IMR-90 (cell line): Measurements from ENCODE around the gene MBD3L5. TPM values are rescaled to one million over a fixed set of nuclear protein-coding genes. Genes with fewer than 3 reads are reported as not detected.
A peak's percentile ranks its signal among the peaks of the same experiment; 100 is the strongest.
"Not testable (repeated sequence)": the region's sequence is repeated elsewhere in the genome, so short reads cannot be mapped to it uniquely, and the experiment has no call there.

Source experiments
- ATAC-seq: fragments of 200-7000 bp; cut with Tn5 transposase; 2 replicates; pipeline ENCODE4 v1.9.1; 2020; ENCODE audit warnings: low read depth, mild to moderate bottlenecking, moderate library complexity
- BruUV-seq: library from RNA; stranded (reverse); fragments of 400-500 nt; replicated peaks from 2 replicates; lab custom pipeline; 2021; lab: Mats Ljungman, UMichigan
- CTCF ChIA-PET: fragments of 300-600 bp; formaldehyde crosslinking; extraction: SDS; loops from one replicate; lab custom pipeline; 2021; ENCODE audit warnings: antibody characterized with exemption; lab: Yijun Ruan, JAX
- POLR2A ChIA-PET: fragments of 300-600 bp; sonication (Branson Sonifier 250); formaldehyde crosslinking; loops from one replicate; lab custom pipeline; 2022; ENCODE audit warnings: antibody characterized with exemption; ENCODE audit not compliant: unreplicated experiment; lab: Charles Lee
- DNase-seq: peaks from one replicate; pipeline ENCODE4 v3.0.0; 2013
- H2AFZ ChIP-seq: replicated peaks from 2 replicates; pipeline ENCODE3; 2013; ENCODE audit warnings: low read length, mild to moderate bottlenecking; ENCODE audit not compliant: poor library complexity
- H2AK5ac ChIP-seq: 2 replicates; pipeline ENCODE4 v1.6.1; 2013; ENCODE audit warnings: low read depth, low read length, inconsistent platforms
- H2AK9ac ChIP-seq: replicated peaks from 2 replicates; pipeline ENCODE3; 2013; ENCODE audit warnings: mild to moderate bottlenecking, low read depth, low read length, moderate library complexity; ENCODE audit not compliant: poor library complexity
- H2BK120ac ChIP-seq: 2 replicates; pipeline ENCODE4 v1.6.1; 2013; ENCODE audit warnings: low read depth, low read length, inconsistent platforms
- H2BK15ac ChIP-seq: 3 replicates; pipeline ENCODE4 v1.6.1; 2013; ENCODE audit warnings: low read depth, low read length, inconsistent platforms
- H2BK20ac ChIP-seq: 2 replicates; pipeline ENCODE4 v1.6.1; 2013; ENCODE audit warnings: low read depth, mild to moderate bottlenecking, inconsistent platforms, low read length, moderate library complexity
- H2BK5ac ChIP-seq: 2 replicates; pipeline ENCODE4 v1.6.1; 2013; ENCODE audit warnings: mild to moderate bottlenecking, low read depth, low read length, inconsistent platforms; ENCODE audit not compliant: poor library complexity, severe bottlenecking
- H3K14ac ChIP-seq: replicated peaks from 2 replicates; pipeline ENCODE4 v1.6.1; 2013; ENCODE audit warnings: low read depth, low read length, inconsistent platforms
- H3K18ac ChIP-seq: 2 replicates; pipeline ENCODE4 v1.6.1; 2013; ENCODE audit warnings: low read depth, low read length, control low read depth
- H3K23ac ChIP-seq: 2 replicates; pipeline ENCODE4 v1.6.1; 2013; ENCODE audit warnings: low read depth, low read length, inconsistent platforms
- H3K27ac ChIP-seq: 2 replicates; pipeline ENCODE4 v1.5.1; 2013; ENCODE audit warnings: mild to moderate bottlenecking, control low read depth, low read length; ENCODE audit not compliant: insufficient read depth
- H3K27me3 ChIP-seq: 2 replicates; pipeline ENCODE4 v1.6.1; 2013; ENCODE audit warnings: low read length; ENCODE audit not compliant: control insufficient read depth, insufficient read depth
- H3K36me3 ChIP-seq: 2 replicates; pipeline ENCODE4 v1.6.1; 2013; ENCODE audit warnings: low read length, mixed read lengths; ENCODE audit not compliant: control insufficient read depth, insufficient read depth
- H3K4ac ChIP-seq: 2 replicates; pipeline ENCODE4 v1.6.1; 2013; ENCODE audit warnings: low read depth, low read length, inconsistent platforms
- H3K4me1 ChIP-seq: 2 replicates; pipeline ENCODE4 v1.6.1; 2013; ENCODE audit warnings: low read length, mixed read lengths; ENCODE audit not compliant: control insufficient read depth, insufficient read depth
- H3K4me2 ChIP-seq: 2 replicates; pipeline ENCODE4 v1.6.1; 2013; ENCODE audit warnings: low read depth, mild to moderate bottlenecking, control low read depth, low read length, moderate library complexity
- H3K4me3 ChIP-seq: 2 replicates; pipeline ENCODE4 v1.5.1; 2013; ENCODE audit warnings: low read depth, mild to moderate bottlenecking, control low read depth, low read length, moderate library complexity; ENCODE audit not compliant: insufficient read depth
- H3K56ac ChIP-seq: 2 replicates; pipeline ENCODE4 v1.6.1; 2013; ENCODE audit warnings: low read length, inconsistent platforms; ENCODE audit not compliant: insufficient read depth; ENCODE audit errors: extremely low read depth
- H3K79me1 ChIP-seq, 2 experiments: 2 replicates each; pipeline ENCODE4 v1.6.1; 2013; ENCODE audit warnings: low read length in 2 of 2, inconsistent platforms in 1 of 2, low read depth in 1 of 2
- H3K9ac ChIP-seq: 2 replicates; pipeline ENCODE4 v1.6.1; 2013; ENCODE audit warnings: low read depth, low read length, control low read depth
- H3K9me1 ChIP-seq: 2 replicates; pipeline ENCODE4 v1.6.1; 2013; ENCODE audit warnings: low read length, inconsistent platforms; ENCODE audit not compliant: insufficient read depth
- H3K9me3 ChIP-seq: 2 replicates; pipeline ENCODE4 v1.6.1; 2013; ENCODE audit warnings: low read length; ENCODE audit not compliant: control insufficient read depth, insufficient read depth
- H4K20me1 ChIP-seq: 2 replicates; pipeline ENCODE4 v1.6.1; 2013; ENCODE audit warnings: low read length, inconsistent platforms; ENCODE audit not compliant: insufficient read depth
- H4K5ac ChIP-seq: 2 replicates; pipeline ENCODE4 v1.6.1; 2013; ENCODE audit warnings: mild to moderate bottlenecking, low read depth, low read length, control low read depth
- H4K8ac ChIP-seq, 2 experiments: 2 replicates each; pipeline ENCODE4 v1.6.1; 2013; ENCODE audit warnings: low read depth in 2 of 2, low read length in 2 of 2, control low read depth in 1 of 2, inconsistent platforms in 1 of 2
- H4K91ac ChIP-seq: 2 replicates; pipeline ENCODE4 v1.6.1; 2013; ENCODE audit warnings: low read depth, low read length, inconsistent platforms; ENCODE audit not compliant: insufficient read depth
- WGBS, 2 experiments: methylation state at CpG; one replicate each; pipeline versions ENCODE4 v1.1.5 to v1.1.7; 2013; ENCODE audit warnings: missing lambda C conversion rate in 2 of 2; ENCODE audit not compliant: insufficient read length in 1 of 2; ENCODE audit errors: extremely low coverage in 2 of 2; 5-methylcytosine and 5-hydroxymethylcytosine counted together
- dilution Hi-C: fragments of 300-500 bp; cut with HindIII; formaldehyde crosslinking; loops from one replicate; pipeline ENCODE4 v1.14.3; 2018; ENCODE audit warnings: low sequenced_read_pairs; ENCODE audit not compliant: unreplicated experiment
- in situ Hi-C: fragments of 300-500 bp; cut with MboI; formaldehyde crosslinking; loops from 3 replicates; pipeline ENCODE4 v1.14.3; 2019; ENCODE audit warnings: low sequenced_read_pairs, inconsistent platforms, mixed read lengths
- intact Hi-C: fragments of 100-400 bp; cut with micrococcal nuclease; formaldehyde crosslinking; loops from 2 replicates; pipeline ENCODE4 v1.10.0; 2022
- polyA plus RNA-seq, 3 experiments: library from polyadenylated mRNA; depleted of rRNA; stranded (reverse); fragments of >200 nt; gene quantifications; 2 replicates each; pipeline ENCODE4 v1.2.3, GENCODE V29; 2012; ENCODE audit warnings: low replicate concordance in 1 of 3
- total RNA-seq: library from RNA; depleted of rRNA; stranded (reverse); fragments of >200 nt; gene quantifications from 2 replicates; pipeline ENCODE4 v1.2.3, GENCODE V29; 2012
- TF ChIP-seq, protein P1 (sequence below): conservative IDR thresholded peaks from 2 replicates; pipeline ENCODE4 v1.5.1; 2012; ENCODE audit warnings: mild to moderate bottlenecking, low read depth, low read length, improper control_type of control experiment

MBD3L5 gene
- total and polyA plus RNA-seq, 2 of the 4 experiments (the other 2 are of a cell fraction) = not detected

DNA sequence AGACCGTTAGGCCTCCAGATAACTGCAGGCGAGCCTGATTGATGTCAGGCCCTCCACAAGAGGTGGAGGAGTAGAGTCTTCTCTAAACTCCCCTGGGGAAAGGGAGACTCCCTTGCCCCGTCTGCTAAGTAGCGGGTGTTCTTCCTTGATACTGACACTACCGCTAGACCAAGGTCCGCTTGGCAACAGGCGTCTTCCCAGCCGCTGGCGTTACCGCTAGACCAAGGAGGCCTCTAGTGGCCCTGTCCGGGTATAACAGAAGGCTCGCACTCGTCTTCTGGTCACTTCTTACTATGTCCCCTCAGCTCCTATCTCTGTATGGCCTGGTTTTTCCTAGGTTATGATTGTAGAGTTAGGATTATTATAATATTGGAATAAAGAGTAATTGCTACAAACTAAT is 36.7 kb downstream of the MBD3L5 start:
- H3K27ac ChIP-seq, DNase-seq, H3K14ac ChIP-seq, H3K4me2 ChIP-seq, H3K23ac ChIP-seq, CTCF ChIA-PET, H2BK120ac ChIP-seq, H3K4me1 ChIP-seq, H3K4ac ChIP-seq, H3K9me3 ChIP-seq, H3K56ac ChIP-seq, ATAC-seq, H4K20me1 ChIP-seq, H2BK20ac ChIP-seq, H4K91ac ChIP-seq, H2AK5ac ChIP-seq, H4K8ac ChIP-seq, H2AK9ac ChIP-seq, H2AFZ ChIP-seq, H4K5ac ChIP-seq, H3K18ac ChIP-seq, H3K4me3 ChIP-seq, POLR2A ChIA-PET, in situ Hi-C loops, H3K9me1 ChIP-seq, H3K9ac ChIP-seq, H2BK15ac ChIP-seq, H3K36me3 ChIP-seq, BruUV-seq, H3K27me3 ChIP-seq, dilution Hi-C loops, H2BK5ac ChIP-seq: not testable (repeated sequence)
- intact Hi-C loops = loop anchor here (10.0 kb wide), 1 partner anchor 332 kb away; the partner anchor contains the start of genes GPR108 and TRIP10
- peaks cover 11 to 13% of the 10 kb centered on the region in 2 experiments for H3K79me1 ChIP-seq
- TF ChIP-seq, protein P1, sequence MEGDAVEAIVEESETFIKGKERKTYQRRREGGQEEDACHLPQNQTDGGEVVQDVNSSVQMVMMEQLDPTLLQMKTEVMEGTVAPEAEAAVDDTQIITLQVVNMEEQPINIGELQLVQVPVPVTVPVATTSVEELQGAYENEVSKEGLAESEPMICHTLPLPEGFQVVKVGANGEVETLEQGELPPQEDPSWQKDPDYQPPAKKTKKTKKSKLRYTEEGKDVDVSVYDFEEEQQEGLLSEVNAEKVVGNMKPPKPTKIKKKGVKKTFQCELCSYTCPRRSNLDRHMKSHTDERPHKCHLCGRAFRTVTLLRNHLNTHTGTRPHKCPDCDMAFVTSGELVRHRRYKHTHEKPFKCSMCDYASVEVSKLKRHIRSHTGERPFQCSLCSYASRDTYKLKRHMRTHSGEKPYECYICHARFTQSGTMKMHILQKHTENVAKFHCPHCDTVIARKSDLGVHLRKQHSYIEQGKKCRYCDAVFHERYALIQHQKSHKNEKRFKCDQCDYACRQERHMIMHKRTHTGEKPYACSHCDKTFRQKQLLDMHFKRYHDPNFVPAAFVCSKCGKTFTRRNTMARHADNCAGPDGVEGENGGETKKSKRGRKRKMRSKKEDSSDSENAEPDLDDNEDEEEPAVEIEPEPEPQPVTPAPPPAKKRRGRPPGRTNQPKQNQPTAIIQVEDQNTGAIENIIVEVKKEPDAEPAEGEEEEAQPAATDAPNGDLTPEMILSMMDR = peak; percentile 21; the same call in 1 of the 2 replicates
- WGBS, 2 experiments = 25% methylated on average over 6 of the region's 13 CpGs; no CpG with 5 or more reads in 1 of the 2 experiments
